ENCODE results near the gene UIMC1.
"Not testable (repeated sequence)": the region's sequence is repeated elsewhere in the genome, so short reads cannot be mapped to it uniquely, and the experiment has no call there.

UIMC1 gene

GRCh38 chr5:176994460-176995121 is 12.0 kb downstream of the UIMC1 start:
- CTCF ChIA-PET = interaction anchor here (1.4 kb wide), 1 partner anchor 11 kb away, joined by 8 read pairs; no protein-coding TSS in a partner anchor

DNA sequence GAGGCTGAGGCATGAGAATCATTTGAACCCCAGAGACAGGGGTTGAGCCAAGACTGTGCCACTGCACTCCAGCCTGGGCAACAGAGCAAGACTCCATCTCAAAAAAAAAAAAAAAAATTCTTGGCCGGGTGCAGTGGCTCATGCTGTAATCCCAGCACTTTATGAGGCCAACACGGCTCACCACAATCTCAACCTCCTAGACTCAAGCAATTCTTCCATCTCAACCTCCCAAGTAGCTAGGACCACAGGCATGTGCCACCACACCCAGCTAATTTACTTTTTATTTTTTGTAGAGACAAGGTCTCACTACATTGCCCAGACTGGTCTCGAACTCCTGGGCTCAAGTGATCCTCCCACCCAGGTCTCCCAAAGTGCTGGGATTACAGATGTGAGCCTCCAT is 13.5 kb downstream of the UIMC1 start:
- CTCF ChIA-PET = interaction anchor here (0.8 to 1.0 kb wide), 2 partner anchors 10 to 545 kb away, joined by 3 read pairs; partner anchors contain the start of gene FAF2
- POLR2A ChIA-PET = interaction anchor here (0.6 kb wide), 1 partner anchor 20 kb away, joined by 5 read pairs; no protein-coding TSS in a partner anchor
- DNase-seq (ENCODE audit: extremely low spot score) = not testable (repeated sequence)

More at GRCh38 chr5:176994460-176995121, 12.0 kb downstream of the UIMC1 start:
- peak; percentile 30 for DNase-seq (ENCODE audit: extremely low spot score)
- TF ChIP-seq, protein P1, sequence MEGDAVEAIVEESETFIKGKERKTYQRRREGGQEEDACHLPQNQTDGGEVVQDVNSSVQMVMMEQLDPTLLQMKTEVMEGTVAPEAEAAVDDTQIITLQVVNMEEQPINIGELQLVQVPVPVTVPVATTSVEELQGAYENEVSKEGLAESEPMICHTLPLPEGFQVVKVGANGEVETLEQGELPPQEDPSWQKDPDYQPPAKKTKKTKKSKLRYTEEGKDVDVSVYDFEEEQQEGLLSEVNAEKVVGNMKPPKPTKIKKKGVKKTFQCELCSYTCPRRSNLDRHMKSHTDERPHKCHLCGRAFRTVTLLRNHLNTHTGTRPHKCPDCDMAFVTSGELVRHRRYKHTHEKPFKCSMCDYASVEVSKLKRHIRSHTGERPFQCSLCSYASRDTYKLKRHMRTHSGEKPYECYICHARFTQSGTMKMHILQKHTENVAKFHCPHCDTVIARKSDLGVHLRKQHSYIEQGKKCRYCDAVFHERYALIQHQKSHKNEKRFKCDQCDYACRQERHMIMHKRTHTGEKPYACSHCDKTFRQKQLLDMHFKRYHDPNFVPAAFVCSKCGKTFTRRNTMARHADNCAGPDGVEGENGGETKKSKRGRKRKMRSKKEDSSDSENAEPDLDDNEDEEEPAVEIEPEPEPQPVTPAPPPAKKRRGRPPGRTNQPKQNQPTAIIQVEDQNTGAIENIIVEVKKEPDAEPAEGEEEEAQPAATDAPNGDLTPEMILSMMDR (IDR thresholded peaks at IDR 0.05; ENCODE audit: control extremely low read depth, extremely low read depth, low read depth, missing control alignments) = no peak
- POLR2A ChIA-PET = interaction anchor here (0.6 kb wide), 1 partner anchor 23 kb away, joined by 4 read pairs; no protein-coding TSS in a partner anchor

GRCh38 chr5:176987583-176987982 is 19.0 kb downstream of the UIMC1 start:
- POLR2A ChIA-PET = no interaction called here
- CTCF ChIA-PET = no interaction called here
- no peak for DNase-seq (ENCODE audit: extremely low spot score)
- TF ChIP-seq, protein P1 (IDR thresholded peaks at IDR 0.05; ENCODE audit: control extremely low read depth, extremely low read depth, low read depth, missing control alignments) = no peak

- ChIA-PET CTCF (interaction anchor here (1.2 to 1.8 kb wide), 3 partner anchors 11 to 19 kb away, joined by 4 to 6 read pairs (median 4); no protein-coding TSS in a partner anchor), POLR2A (interaction anchor here (0.6 kb wide), 1 partner anchor 116 kb away, joined by 3 read pairs; no protein-coding TSS in a partner anchor)
- no peak for DNase-seq (ENCODE audit: extremely low spot score)
- TF ChIP-seq, protein P1 (IDR thresholded peaks at IDR 0.05; ENCODE audit: control extremely low read depth, extremely low read depth, low read depth, missing control alignments) = no peak
These were observed 20.3 kb downstream of the UIMC1 start for GRCh38 chr5:176986280-176986679.

DNA sequence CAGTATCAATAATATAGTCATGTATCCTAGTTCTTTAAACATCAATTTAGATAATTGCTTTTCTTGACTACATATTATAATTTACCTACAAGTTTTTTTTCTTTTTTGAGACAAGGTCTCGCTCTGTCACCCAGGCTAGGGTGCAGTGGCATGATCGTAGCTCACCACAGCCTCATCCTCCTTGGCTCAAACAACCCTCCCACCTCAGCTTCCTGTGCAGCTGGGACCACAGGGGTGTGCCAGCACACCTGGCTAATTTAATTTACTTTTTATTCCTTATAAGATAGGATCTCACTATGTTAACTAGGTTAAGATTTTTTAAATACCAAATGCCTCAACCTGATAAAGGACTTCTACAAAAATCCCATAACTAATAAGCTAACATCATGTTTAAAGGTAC is 21.1 kb downstream of the UIMC1 start:
- POLR2A ChIA-PET = no interaction called here

GRCh38 chr5:176984176-176984575 is 22.4 kb downstream of the UIMC1 start:
- CTCF ChIA-PET; POLR2A ChIA-PET; DNase-seq (ENCODE audit: extremely low spot score): not testable (repeated sequence)

More for the DNA sequence above, 21.1 kb downstream of the UIMC1 start:
- TF ChIP-seq, protein P1 (IDR thresholded peaks at IDR 0.05; ENCODE audit: control extremely low read depth, extremely low read depth, low read depth, missing control alignments) = no peak
- CTCF ChIA-PET = interaction anchor here (0.8 to 1.8 kb wide), 3 partner anchors 18 to 25 kb away, joined by 3 to 6 read pairs (median 4); no protein-coding TSS in a partner anchor
- DNase-seq (ENCODE audit: extremely low spot score) = no peak

DNA sequence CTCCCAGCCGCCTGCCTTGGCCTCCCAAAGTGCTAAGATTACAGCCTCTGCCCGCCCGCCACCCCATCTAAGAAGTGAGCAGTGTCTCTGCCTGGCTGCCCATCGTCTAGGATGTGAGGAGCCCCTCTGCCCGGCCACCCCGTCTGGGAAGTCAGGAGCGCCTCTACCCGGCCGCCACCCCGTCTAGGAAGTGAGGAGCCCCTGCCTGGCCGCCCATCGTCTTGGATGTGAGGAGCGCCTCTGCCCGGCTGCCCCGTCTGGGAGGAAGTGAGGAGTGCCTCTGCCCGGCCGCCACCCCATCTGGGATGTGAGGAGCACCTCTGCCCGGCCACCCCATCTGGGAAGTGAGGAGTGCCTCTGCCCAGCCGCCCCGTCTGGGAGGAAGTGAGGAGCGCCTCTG is 23.0 kb downstream of the UIMC1 start:
- DNase-seq (ENCODE audit: extremely low spot score); POLR2A ChIA-PET; CTCF ChIA-PET: not testable (repeated sequence)

- POLR2A ChIA-PET; DNase-seq (ENCODE audit: extremely low spot score): not testable (repeated sequence)
- CTCF ChIA-PET = interaction anchor here (1.7 kb wide), 1 partner anchor 322 kb away, joined by 5 read pairs; no protein-coding TSS in a partner anchor
These were observed 23.5 kb downstream of the UIMC1 start for GRCh38 chr5:176983112-176983511.
